Sigmoid colon (tissue), 7 donors: ENCODE data around the gene NHEJ1. TPM values are rescaled to one million over a fixed set of nuclear protein-coding genes. Genes with fewer than 3 reads are reported as not detected.
A peak's percentile ranks its signal among the peaks of the same experiment; 100 is the strongest.

Experiments
- DNase-seq: peaks from one replicate; pipeline ENCODE4 v3.0.0-alpha.2; 2019
- H3K27ac ChIP-seq, 4 donors: fragments of 200-600 bp; sonication (generic); one replicate each; pipeline ENCODE4 v1.5.1; 2016 to 2019; ENCODE audit warnings: mild to moderate bottlenecking in 1 of 4
- H3K27me3 ChIP-seq, 3 donors: fragments of 200-600 bp; sonication (generic); one replicate each; pipeline ENCODE4 v1.5.1; 2019; ENCODE audit warnings: mild to moderate bottlenecking in 1 of 3
- H3K36me3 ChIP-seq, 4 donors: fragments of 200-600 bp; sonication (generic); one replicate each; pipeline ENCODE4 v1.5.1; 2016 to 2019
- H3K4me1 ChIP-seq, 4 donors: fragments of 200-600 bp; sonication (generic); one replicate each; pipeline ENCODE4 v1.5.1; 2017 to 2019
- H3K4me3 ChIP-seq, 4 donors: fragments of 200-600 bp; sonication (generic); one replicate each; pipeline ENCODE4 v1.5.1; 2017 to 2019; ENCODE audit warnings: mild to moderate bottlenecking in 2 of 4, moderate library complexity in 1 of 4
- H3K9me3 ChIP-seq, 4 donors: fragments of 200-600 bp in 3 of 4; sonication (generic) in 3 of 4; one replicate each; pipeline versions ENCODE4 v1.5.1 to v1.6.1; 2013 to 2019
- EP300 ChIP-seq, 4 donors: sonication (generic); formaldehyde crosslinking; IDR thresholded peaks; one replicate each; pipeline ENCODE4 v1.6.1; 2017; ENCODE audit warnings: antibody characterized with exemption in 4 of 4
- POLR2A ChIP-seq, 2 donors: fragments of 450-650 bp; IDR thresholded peaks; one replicate each; pipeline ENCODE4 v1.6.1; 2016; ENCODE audit warnings: antibody characterized with exemption in 2 of 2, mild to moderate bottlenecking in 2 of 2, moderate library complexity in 2 of 2
- POLR2AphosphoS5 ChIP-seq, 4 donors: sonication (generic); formaldehyde crosslinking; IDR thresholded peaks; one replicate each; pipeline ENCODE4 v1.6.1; 2017; ENCODE audit warnings: antibody characterized with exemption in 4 of 4
- WGBS, 2 donors: extraction: QIAGEN DNeasy Blood & Tissue Kit; methylation state at CpG; one replicate each; pipeline ENCODE4 v1.1.7; 2013; 5-methylcytosine and 5-hydroxymethylcytosine counted together
- intact Hi-C: fragments of 100-400 bp; cut with DNase I; formaldehyde crosslinking; loops from one replicate; pipeline ENCODE4 v1.15.1; 2023
- polyA plus RNA-seq, 3 donors: library from polyadenylated mRNA; stranded (reverse); fragments of 200-250 nt; gene quantifications; one replicate each; pipeline ENCODE4 v1.2.3, GENCODE V29; 2013
- total RNA-seq, 4 donors: library from RNA; depleted of rRNA; stranded (reverse); fragments of >200 nt; gene quantifications; one replicate each; pipeline ENCODE4 v1.1.0, GENCODE V29; 2016
- TF ChIP-seq, protein P1 (sequence below), 4 experiments: fragments of 450-650 bp in 3 of 4; fragments of 200-600 bp in 1 of 4; IDR thresholded peaks; one replicate each; pipeline ENCODE4 v1.5.1; 2016 to 2019; ENCODE audit warnings: antibody characterized with exemption in 4 of 4, mild to moderate bottlenecking in 3 of 4, moderate library complexity in 2 of 4
- donor health status: healthy with polysubstance abuse.
- donor health status: Bipolar disorder and iron deficiency.
- donor health status: healthy.

Gene NHEJ1
- total and polyA plus RNA-seq, 7 donors: 15.1 to 60.1 (median 22.5) TPM

DNA sequence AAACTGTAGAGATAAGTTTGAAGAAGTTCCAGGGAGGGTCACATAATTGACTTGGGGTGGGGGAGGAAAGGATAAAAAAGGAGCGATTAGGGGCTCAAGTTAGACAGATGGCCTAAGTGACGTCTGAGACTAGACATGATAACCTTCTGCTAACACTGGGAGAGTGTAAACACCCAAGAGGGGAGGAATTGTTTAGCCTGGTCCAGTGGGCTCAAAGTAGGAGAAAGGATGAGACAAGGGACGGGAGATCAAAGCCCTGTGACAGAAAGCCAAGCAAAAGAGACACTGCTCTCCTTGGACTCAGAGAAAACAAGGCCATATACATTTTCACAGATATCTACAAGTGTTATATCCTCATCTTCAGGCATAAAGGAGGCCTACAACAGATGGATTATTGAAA is 54.4 kb downstream of the NHEJ1 start:
- no peak for TF ChIP-seq POLR2AphosphoS5 (IDR thresholded peaks at IDR 0.05)
- TF ChIP-seq, protein P1, sequence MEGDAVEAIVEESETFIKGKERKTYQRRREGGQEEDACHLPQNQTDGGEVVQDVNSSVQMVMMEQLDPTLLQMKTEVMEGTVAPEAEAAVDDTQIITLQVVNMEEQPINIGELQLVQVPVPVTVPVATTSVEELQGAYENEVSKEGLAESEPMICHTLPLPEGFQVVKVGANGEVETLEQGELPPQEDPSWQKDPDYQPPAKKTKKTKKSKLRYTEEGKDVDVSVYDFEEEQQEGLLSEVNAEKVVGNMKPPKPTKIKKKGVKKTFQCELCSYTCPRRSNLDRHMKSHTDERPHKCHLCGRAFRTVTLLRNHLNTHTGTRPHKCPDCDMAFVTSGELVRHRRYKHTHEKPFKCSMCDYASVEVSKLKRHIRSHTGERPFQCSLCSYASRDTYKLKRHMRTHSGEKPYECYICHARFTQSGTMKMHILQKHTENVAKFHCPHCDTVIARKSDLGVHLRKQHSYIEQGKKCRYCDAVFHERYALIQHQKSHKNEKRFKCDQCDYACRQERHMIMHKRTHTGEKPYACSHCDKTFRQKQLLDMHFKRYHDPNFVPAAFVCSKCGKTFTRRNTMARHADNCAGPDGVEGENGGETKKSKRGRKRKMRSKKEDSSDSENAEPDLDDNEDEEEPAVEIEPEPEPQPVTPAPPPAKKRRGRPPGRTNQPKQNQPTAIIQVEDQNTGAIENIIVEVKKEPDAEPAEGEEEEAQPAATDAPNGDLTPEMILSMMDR (IDR thresholded peaks at IDR 0.05): no peak
- no peak for TF ChIP-seq POLR2A (IDR thresholded peaks at IDR 0.05)
- TF ChIP-seq EP300 (IDR thresholded peaks at IDR 0.05): no peak
- H3K36me3 ChIP-seq: no peaks in the 10 kb centered on the region
- no peak overlapping the region for H3K4me3 ChIP-seq
- H3K4me1 ChIP-seq: no peaks in the 10 kb centered on the region
- intact Hi-C loops: no loop called here
- WGBS, 2 donors: 88 to 92% methylated on average over 3 of the region's 3 CpGs
- no peaks in the 10 kb centered on the region for H3K9me3 ChIP-seq
- no peaks in the 10 kb centered on the region for H3K27me3 ChIP-seq
- H3K27ac ChIP-seq: no peak overlapping the region
- DNase-seq: no peak

DNA sequence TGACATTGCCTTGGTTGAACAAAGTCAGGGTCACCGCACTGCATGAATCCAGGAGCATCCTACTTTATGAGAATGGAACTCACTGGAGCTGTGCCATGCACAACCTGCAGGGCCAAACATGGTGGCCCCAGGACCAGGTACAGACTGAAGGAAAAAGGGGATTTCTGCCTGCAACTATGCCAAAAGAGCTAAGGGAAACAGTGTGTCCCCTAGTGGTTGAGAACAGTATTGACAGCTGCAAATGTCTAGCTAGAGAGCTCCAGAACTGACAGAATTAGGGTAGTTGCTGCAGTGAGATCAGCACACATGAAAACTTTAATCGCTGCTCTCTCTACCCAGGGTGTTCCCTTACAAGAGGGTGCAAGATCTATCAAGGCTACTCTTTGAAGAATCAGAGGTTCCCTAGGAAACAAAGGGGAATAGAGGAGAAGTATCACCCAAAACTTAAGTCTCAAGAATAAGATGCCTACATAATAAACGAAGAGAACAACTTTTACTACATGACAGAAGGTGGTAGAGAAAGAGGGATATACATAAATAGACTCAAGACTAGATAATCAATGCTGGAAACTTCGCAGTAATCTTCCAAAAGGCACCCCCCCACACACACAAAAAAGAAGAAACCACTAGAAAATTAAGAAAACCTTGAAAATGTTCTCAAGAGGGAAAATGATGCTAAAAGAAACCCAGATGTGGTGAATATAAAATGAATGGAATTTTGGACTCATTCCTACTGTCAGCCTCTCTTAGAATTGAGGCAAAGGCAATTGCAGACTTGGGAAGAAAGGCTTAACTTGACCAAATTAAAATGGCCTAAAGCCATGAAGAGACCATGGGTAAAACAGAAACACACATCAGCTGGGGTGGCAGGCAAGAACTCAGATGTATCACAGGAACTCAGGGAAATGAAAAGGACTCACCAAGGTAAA is 56.2 kb downstream of the NHEJ1 start:
- no peaks in the 10 kb centered on the region for H3K36me3 ChIP-seq
- no peak overlapping the region for H3K4me3 ChIP-seq
- TF ChIP-seq, protein P1 (IDR thresholded peaks at IDR 0.05): peak in 2 of 4 experiments; percentile 43 to 53
- TF ChIP-seq POLR2A (IDR thresholded peaks at IDR 0.05) (no peak), POLR2AphosphoS5 (IDR thresholded peaks at IDR 0.05) (no peak)
- H3K4me1 ChIP-seq: no peaks in the 10 kb centered on the region
- H3K27ac ChIP-seq: no peak overlapping the region
- intact Hi-C loops: no loop called here
- 73 to 74% methylated on average over 4 of the region's 4 CpGs for WGBS, 2 donors
- no peak for DNase-seq
- H3K27me3 ChIP-seq: no peaks in the 10 kb centered on the region
- no peaks in the 10 kb centered on the region for H3K9me3 ChIP-seq

DNA sequence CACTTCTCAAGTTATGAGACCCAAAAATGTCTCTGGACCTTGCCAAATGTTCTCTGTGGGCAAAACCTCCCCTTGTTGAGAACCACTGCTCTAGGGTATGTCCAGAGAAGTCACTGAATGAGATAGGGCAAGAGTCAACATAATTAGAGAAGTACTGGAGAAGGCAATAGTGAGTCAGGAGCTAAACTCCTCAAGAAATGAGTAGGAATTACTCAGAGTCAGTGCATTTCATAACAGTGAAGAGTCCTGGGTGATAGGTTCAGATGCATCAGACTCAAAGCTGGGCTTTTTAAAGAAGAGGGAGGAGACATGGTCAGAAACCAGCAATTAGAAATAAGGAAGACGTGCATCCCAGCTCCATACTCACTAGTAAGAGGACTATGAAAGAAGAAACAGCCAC is 61.3 kb downstream of the NHEJ1 start:
- intact Hi-C loops: no loop called here
- no peak for DNase-seq
- Histone ChIP-seq H3K27me3 (no peaks in the 10 kb centered on the region), H3K4me3 (no peak overlapping the region), H3K36me3 (no peaks in the 10 kb centered on the region), H3K4me1 (no peaks in the 10 kb centered on the region), H3K27ac (no peak overlapping the region), H3K9me3 (no peaks in the 10 kb centered on the region)
- WGBS, 2 donors: 89 to 90% methylated on average over 1 of the region's 1 CpG
- TF ChIP-seq, protein P1 (IDR thresholded peaks at IDR 0.05): no peak
- TF ChIP-seq POLR2A (IDR thresholded peaks at IDR 0.05) (no peak), POLR2AphosphoS5 (IDR thresholded peaks at IDR 0.05) (no peak), EP300 (IDR thresholded peaks at IDR 0.05) (no peak)

DNA sequence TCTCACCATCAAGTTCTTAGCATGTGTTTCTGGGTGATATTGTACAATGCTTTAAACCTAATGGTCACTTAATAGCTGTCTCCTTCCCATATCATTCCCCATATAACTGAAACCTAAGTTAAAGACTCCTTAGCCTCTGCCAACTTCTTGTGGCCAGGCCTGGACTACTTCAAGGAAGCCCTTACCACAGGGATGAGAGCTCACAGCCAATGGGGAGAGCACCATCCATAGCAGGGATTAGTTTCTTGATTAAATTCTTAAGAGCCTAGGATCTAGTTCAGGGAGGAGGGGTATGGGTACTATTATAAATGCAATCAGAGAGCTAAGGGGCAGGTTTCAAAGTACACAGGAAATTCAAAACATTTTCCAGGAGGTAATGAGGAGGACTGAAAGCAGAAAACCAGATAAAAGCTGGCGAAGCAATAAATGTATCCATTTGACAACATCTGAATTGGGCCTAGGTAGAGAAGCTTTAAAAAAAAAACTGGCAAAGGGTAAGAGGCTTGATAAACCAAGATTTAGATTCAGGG is 65.1 kb downstream of the NHEJ1 start:
- TF ChIP-seq POLR2A (IDR thresholded peaks at IDR 0.05) (no peak), EP300 (IDR thresholded peaks at IDR 0.05) (no peak), POLR2AphosphoS5 (IDR thresholded peaks at IDR 0.05) (no peak)
- TF ChIP-seq, protein P1 (IDR thresholded peaks at IDR 0.05): no peak
- H3K4me3 ChIP-seq: no peak overlapping the region
- DNase-seq: no peak
- peaks cover 0 to 6% (median 0%) of the 10 kb centered on the region in 4 donors for H3K36me3 ChIP-seq
- WGBS, 2 donors: 30 to 77% methylated on average over 1 of the region's 1 CpG
- no peak overlapping the region for H3K27ac ChIP-seq
- H3K4me1 ChIP-seq: no peaks in the 10 kb centered on the region
- no peaks in the 10 kb centered on the region for H3K9me3 ChIP-seq
- intact Hi-C loops: no loop called here
- H3K27me3 ChIP-seq: no peaks in the 10 kb centered on the region
